Lung (tissue), 12 donors: ENCODE data around the gene TMPRSS2. TPM values are rescaled to one million over a fixed set of nuclear protein-coding genes. Genes with fewer than 3 reads are reported as not detected.

Source experiments
- ATAC-seq: fragments of 200-7000 bp; cut with Tn5 transposase; one replicate; pipeline ENCODE4 v1.9.1; 2020; ENCODE audit warnings: moderate number of reproducible peaks; ENCODE audit not compliant: insufficient read depth, low FRiP score
- DNase-seq, 3 donors: peaks; one replicate each; pipeline ENCODE4 v3.0.0-alpha.2; 2013 to 2017
- H3K27ac ChIP-seq, 2 donors: one replicate each; pipeline ENCODE4 v1.5.1; 2013; ENCODE audit warnings: mild to moderate bottlenecking in 2 of 2, moderate library complexity in 2 of 2, control low read depth in 1 of 2, inconsistent platforms in 1 of 2, low read depth in 1 of 2, low read length in 1 of 2
- H3K27me3 ChIP-seq, 3 donors: one replicate each; pipeline ENCODE4 v1.5.1; 2013; ENCODE audit warnings: low read length in 2 of 3; ENCODE audit not compliant: control insufficient read depth in 3 of 3, insufficient read depth in 3 of 3
- H3K36me3 ChIP-seq, 4 donors: one replicate each; pipeline ENCODE4 v1.5.1; 2013; ENCODE audit warnings: low read length in 4 of 4, mild to moderate bottlenecking in 1 of 4, moderate library complexity in 1 of 4; ENCODE audit not compliant: control insufficient read depth in 4 of 4, insufficient read depth in 4 of 4
- H3K4me1 ChIP-seq, 5 donors: one replicate each; pipeline ENCODE4 v1.5.1; 2013; ENCODE audit warnings: low read length in 5 of 5, mild to moderate bottlenecking in 2 of 5, moderate library complexity in 1 of 5; ENCODE audit not compliant: control insufficient read depth in 5 of 5, insufficient read depth in 5 of 5
- H3K4me3 ChIP-seq: one replicate; pipeline ENCODE4 v1.5.1; 2013; ENCODE audit warnings: mild to moderate bottlenecking, control low read depth, moderate library complexity
- H3K9ac ChIP-seq, 2 donors: one replicate each; pipeline ENCODE4 v1.5.1; 2013; ENCODE audit warnings: low read length in 2 of 2, control low read depth in 1 of 2; ENCODE audit not compliant: insufficient read depth in 1 of 2
- H3K9me3 ChIP-seq, 4 donors: one replicate each; pipeline ENCODE4 v1.5.1; 2013; ENCODE audit warnings: low read length in 3 of 4, mild to moderate bottlenecking in 1 of 4, moderate library complexity in 1 of 4; ENCODE audit not compliant: control insufficient read depth in 4 of 4, insufficient read depth in 3 of 4
- WGBS, 2 donors: extraction: QIAGEN DNeasy Blood & Tissue Kit; methylation state at CpG; one replicate each; pipeline ENCODE4 v1.1.7; 2013; 5-methylcytosine and 5-hydroxymethylcytosine counted together
- polyA plus RNA-seq, 2 donors: library from polyadenylated mRNA; stranded (reverse); fragments of 200-250 nt; gene quantifications; one replicate each; pipeline ENCODE4 v1.2.1, GENCODE V29; 2013
- total RNA-seq, 2 donors: library from RNA; depleted of rRNA in 1 of 2; stranded (reverse); fragments of >200 nt in 1 of 2; gene quantifications; one replicate each; pipeline ENCODE4 v1.2.1, GENCODE V29; 2014 to 2021
- TF ChIP-seq, protein P1 (sequence below): IDR thresholded peaks from 2 replicates; pipeline ENCODE4 v1.5.1; 2012; ENCODE audit warnings: mild to moderate bottlenecking; ENCODE audit errors: control extremely low read depth, extremely low read depth
- donor health status: control.
- donor health status: control.
- donor health status: Bipolar disorder and iron deficiency.
- donor health status: healthy.
- donor health status: DM: yes; HTN: yes; CAD: no.

The TMPRSS2 gene
- total and polyA plus RNA-seq, 4 donors: 46.2 to 130 (median 72.2) TPM

DNA sequence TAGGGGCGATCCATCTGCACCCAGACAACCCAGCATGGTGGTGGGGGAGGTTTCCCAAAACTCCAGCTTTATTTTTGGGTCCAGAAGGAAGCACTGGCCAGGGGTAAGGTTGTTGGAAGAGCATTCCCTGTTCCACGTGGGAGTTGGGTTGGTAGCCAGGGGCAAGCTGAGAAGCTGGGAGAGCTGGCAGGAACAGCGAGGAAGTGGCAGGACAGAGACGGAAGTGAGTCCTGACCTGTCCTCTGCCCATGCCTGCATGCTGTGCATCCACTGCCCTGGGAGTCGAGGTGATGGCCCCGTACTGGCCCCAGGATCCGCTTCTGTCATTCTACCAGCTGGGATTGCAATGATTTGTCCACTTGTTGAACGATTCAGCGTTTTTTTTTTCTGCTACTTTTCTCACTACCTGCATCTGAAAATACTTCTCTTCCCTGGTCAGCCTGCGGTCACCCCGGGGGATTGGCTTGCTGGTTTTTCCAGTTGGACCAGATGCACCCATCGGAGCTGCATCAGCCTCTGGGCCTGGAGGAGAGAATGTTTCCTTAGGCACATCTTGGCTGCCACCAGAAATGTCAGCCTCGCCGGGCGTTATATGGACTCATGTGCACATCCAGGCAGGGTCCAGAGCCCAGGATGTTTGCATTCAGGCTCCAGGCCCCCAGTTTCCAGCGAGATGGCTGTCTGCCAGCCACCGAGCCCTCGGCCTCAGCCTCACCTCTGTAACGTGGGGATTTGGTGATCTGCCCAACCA is 28.3 kb upstream of the TMPRSS2 start:
- DNase-seq (peak; percentile 49 to 70 (median 66)), ATAC-seq (no peak)
- H3K36me3 ChIP-seq: no peaks in the 10 kb centered on the region
- H3K4me1 ChIP-seq: peaks cover 0 to 16% (median 5%) of the 10 kb centered on the region in 5 donors
- TF ChIP-seq, protein P1, sequence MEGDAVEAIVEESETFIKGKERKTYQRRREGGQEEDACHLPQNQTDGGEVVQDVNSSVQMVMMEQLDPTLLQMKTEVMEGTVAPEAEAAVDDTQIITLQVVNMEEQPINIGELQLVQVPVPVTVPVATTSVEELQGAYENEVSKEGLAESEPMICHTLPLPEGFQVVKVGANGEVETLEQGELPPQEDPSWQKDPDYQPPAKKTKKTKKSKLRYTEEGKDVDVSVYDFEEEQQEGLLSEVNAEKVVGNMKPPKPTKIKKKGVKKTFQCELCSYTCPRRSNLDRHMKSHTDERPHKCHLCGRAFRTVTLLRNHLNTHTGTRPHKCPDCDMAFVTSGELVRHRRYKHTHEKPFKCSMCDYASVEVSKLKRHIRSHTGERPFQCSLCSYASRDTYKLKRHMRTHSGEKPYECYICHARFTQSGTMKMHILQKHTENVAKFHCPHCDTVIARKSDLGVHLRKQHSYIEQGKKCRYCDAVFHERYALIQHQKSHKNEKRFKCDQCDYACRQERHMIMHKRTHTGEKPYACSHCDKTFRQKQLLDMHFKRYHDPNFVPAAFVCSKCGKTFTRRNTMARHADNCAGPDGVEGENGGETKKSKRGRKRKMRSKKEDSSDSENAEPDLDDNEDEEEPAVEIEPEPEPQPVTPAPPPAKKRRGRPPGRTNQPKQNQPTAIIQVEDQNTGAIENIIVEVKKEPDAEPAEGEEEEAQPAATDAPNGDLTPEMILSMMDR: no peak
- peaks cover 0 to 2% (median 0%) of the 10 kb centered on the region in 4 donors for H3K9me3 ChIP-seq
- 57 to 71% methylated on average over 19 of the region's 19 CpGs for WGBS, 2 donors
- H3K27me3 ChIP-seq: peaks cover 0 to 4% (median 2%) of the 10 kb centered on the region in 3 donors
- no peak overlapping the region for H3K9ac ChIP-seq
- H3K4me3 ChIP-seq: no peak overlapping the region
- peak overlapping the region in 1 of 2 donors; percentile 6 for H3K27ac ChIP-seq

DNA sequence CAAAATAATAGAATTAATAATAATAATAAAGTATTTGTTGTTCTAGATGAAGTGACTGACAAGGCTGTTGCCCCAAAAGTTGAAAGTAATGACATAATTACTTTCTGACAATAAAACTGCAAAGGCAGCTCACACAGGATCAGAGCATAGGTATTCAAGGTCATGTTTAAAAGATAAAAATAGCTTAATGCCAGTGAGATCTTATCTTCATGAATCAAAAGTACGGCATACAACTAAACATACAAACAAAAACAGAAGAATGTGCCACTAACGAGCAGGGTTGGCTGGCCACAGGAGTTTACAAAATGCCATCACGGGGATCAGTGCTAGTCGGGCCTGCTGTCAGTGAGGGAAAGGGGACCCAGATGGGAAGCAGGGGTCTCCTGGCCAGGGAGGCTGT is 22.4 kb upstream of the TMPRSS2 start:
- TF ChIP-seq, protein P1: no peak
- Histone ChIP-seq H3K4me3 (no peak overlapping the region), H3K9ac (no peak overlapping the region), H3K27ac (no peak overlapping the region), H3K27me3 (no peaks in the 10 kb centered on the region), H3K4me1 (peaks cover 0 to 6% (median 0%) of the 10 kb centered on the region in 5 donors), H3K9me3 (peaks cover 0 to 2% (median 0%) of the 10 kb centered on the region in 4 donors), H3K36me3 (no peaks in the 10 kb centered on the region)
- DNase-seq (no peak), ATAC-seq (no peak)
- 64 to 81% methylated on average over 4 of the region's 4 CpGs for WGBS, 2 donors

DNA sequence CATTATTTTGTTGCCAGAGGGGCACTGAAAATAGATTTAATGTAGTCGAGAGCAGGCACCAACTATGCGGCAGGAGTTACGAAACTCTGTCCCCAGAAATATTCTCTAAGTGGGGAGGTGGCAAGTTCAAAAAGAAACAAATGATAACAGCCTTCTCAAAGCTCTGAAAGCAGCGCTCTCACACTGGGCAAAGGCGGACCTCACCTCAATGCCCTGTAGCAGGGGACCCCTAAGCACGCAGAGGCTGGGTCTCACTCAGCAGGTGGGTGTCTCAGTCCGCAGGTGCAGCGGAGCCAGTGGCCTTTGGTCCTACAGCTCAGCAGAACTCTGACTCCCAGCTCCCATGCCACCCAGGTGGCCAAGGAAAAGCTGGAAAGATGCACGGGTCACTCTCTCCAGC is 21.8 kb upstream of the TMPRSS2 start:
- no peaks in the 10 kb centered on the region for H3K36me3 ChIP-seq
- WGBS, 2 donors: 59 to 77% methylated on average over 9 of the region's 9 CpGs
- no peak overlapping the region for H3K4me3 ChIP-seq
- DNase-seq: peak in 1 of 3 donors; percentile 39
- TF ChIP-seq, protein P1: no peak
- peaks cover 0 to 2% (median 0%) of the 10 kb centered on the region in 4 donors for H3K9me3 ChIP-seq
- peaks cover 0 to 6% (median 0%) of the 10 kb centered on the region in 5 donors for H3K4me1 ChIP-seq
- peak overlapping the region in 1 of 2 donors; percentile 40 for H3K27ac ChIP-seq
- no peak for ATAC-seq
- H3K9ac ChIP-seq: no peak overlapping the region
- H3K27me3 ChIP-seq: no peaks in the 10 kb centered on the region
